SK-N-SH treated with all-trans-retinoic acid at 6 μM for 48 hours (cell line): Measurements from ENCODE around the gene HMX2.

Source experiments
- ATAC-seq: fragments of 200-7000 bp; cut with Tn5 transposase; 3 replicates; pipeline ENCODE4 v1.9.1; 2020; ENCODE audit warnings: mild to moderate bottlenecking, moderate library complexity
- ARNTL ChIP-seq: fragments of 450-650 bp; formaldehyde crosslinking; IDR thresholded peaks from 2 replicates; pipeline ENCODE4 v1.5.0; 2020; ENCODE audit warnings: low read depth, mild to moderate bottlenecking, moderate library complexity, borderline replicate concordance
- BACH2 ChIP-seq: fragments of 250-450 bp; sonication (Bioruptor Pico); IDR thresholded peaks from 2 replicates; pipeline ENCODE4 v1.9.0; 2021; ENCODE audit warnings: mild to moderate bottlenecking, borderline replicate concordance
- CREB5 ChIP-seq: fragments of 250-450 bp; sonication (Bioruptor Pico); IDR thresholded peaks from 2 replicates; pipeline ENCODE4 v1.5.1; 2020; ENCODE audit warnings: low read depth, mild to moderate bottlenecking, moderate library complexity
- CSDC2 ChIP-seq: fragments of 250-450 bp; sonication (Bioruptor Pico); IDR thresholded peaks from 2 replicates; pipeline ENCODE4 v1.5.0; 2020; ENCODE audit warnings: mild to moderate bottlenecking, moderate library complexity
- CSRNP3 ChIP-seq: fragments of 250-450 bp; sonication (Bioruptor Pico); IDR thresholded peaks from 2 replicates; pipeline ENCODE4 v1.5.1; 2021; ENCODE audit warnings: mild to moderate bottlenecking, moderate library complexity
- ESRRG ChIP-seq: fragments of 250-450 bp; sonication (Bioruptor Pico); IDR thresholded peaks from 2 replicates; pipeline ENCODE4 v1.6.1; 2021; ENCODE audit warnings: mild to moderate bottlenecking
- GLIS3 ChIP-seq: fragments of 250-450 bp; sonication (Bioruptor Pico); IDR thresholded peaks from 2 replicates; pipeline ENCODE4 v1.5.0; 2020; ENCODE audit warnings: mild to moderate bottlenecking, moderate library complexity
- ISL1 ChIP-seq: fragments of 250-450 bp; sonication (Bioruptor Pico); IDR thresholded peaks from 2 replicates; pipeline ENCODE4 v2.1.2; 2022; ENCODE audit warnings: mild to moderate bottlenecking, moderate library complexity
- OSR1 ChIP-seq: fragments of 250-450 bp; sonication (Bioruptor Pico); IDR thresholded peaks from 2 replicates; pipeline ENCODE4 v1.8.0; 2022; ENCODE audit warnings: moderate library complexity, mild to moderate bottlenecking, inconsistent platforms
- POU6F1 ChIP-seq: fragments of 250-450 bp; sonication (Bioruptor Pico); IDR thresholded peaks from 2 replicates; pipeline ENCODE4 v1.8.0; 2021; ENCODE audit warnings: low read depth, mild to moderate bottlenecking, moderate library complexity, borderline replicate concordance
- PPARA ChIP-seq: fragments of 250-450 bp; sonication (Bioruptor Pico); IDR thresholded peaks from 2 replicates; pipeline ENCODE4 v1.5.0; 2020; ENCODE audit warnings: mild to moderate bottlenecking, borderline replicate concordance
- RARB ChIP-seq: fragments of 250-450 bp; sonication (Bioruptor Pico); IDR thresholded peaks from 2 replicates; pipeline ENCODE4 v1.8.0; 2021; ENCODE audit warnings: mild to moderate bottlenecking, moderate library complexity
- SNAI2 ChIP-seq: fragments of 250-450 bp; sonication (Bioruptor Pico); IDR thresholded peaks from 2 replicates; pipeline ENCODE4 v1.5.0; 2020; ENCODE audit warnings: mild to moderate bottlenecking, moderate library complexity
- TCF4 ChIP-seq: fragments of 250-450 bp; sonication (Bioruptor Pico); IDR thresholded peaks from 2 replicates; pipeline ENCODE4 v1.8.0; 2021; ENCODE audit warnings: mild to moderate bottlenecking, moderate library complexity, borderline replicate concordance
- TOX ChIP-seq: fragments of 250-450 bp; sonication (Bioruptor Pico); IDR thresholded peaks from 2 replicates; pipeline ENCODE4 v1.8.0; 2021; ENCODE audit warnings: mild to moderate bottlenecking, moderate library complexity, borderline replicate concordance
- TSHZ2 ChIP-seq: fragments of 250-450 bp; sonication (Bioruptor Pico); IDR thresholded peaks from 2 replicates; pipeline ENCODE4 v1.5.0; 2020; ENCODE audit warnings: mild to moderate bottlenecking, moderate library complexity
- ZC3H10 ChIP-seq: fragments of 250-450 bp; sonication (Bioruptor Pico); IDR thresholded peaks from 2 replicates; pipeline ENCODE4 v1.5.1; 2021; ENCODE audit warnings: mild to moderate bottlenecking, moderate library complexity
- ZFP3 ChIP-seq: fragments of 250-450 bp; sonication (Bioruptor Pico); IDR thresholded peaks from 2 replicates; pipeline ENCODE4 v1.5.0; 2020; ENCODE audit warnings: mild to moderate bottlenecking, moderate library complexity
- ZNF565 ChIP-seq: fragments of 450-650 bp; formaldehyde crosslinking; conservative IDR thresholded peaks from 2 replicates; pipeline ENCODE4 v1.5.0; 2020; ENCODE audit warnings: low read depth, mild to moderate bottlenecking, moderate library complexity
- ZNF70 ChIP-seq: fragments of 450-650 bp; formaldehyde crosslinking; IDR thresholded peaks from 2 replicates; pipeline ENCODE4 v1.5.0; 2020; ENCODE audit warnings: mild to moderate bottlenecking, moderate library complexity
- ZNF8 ChIP-seq: fragments of 450-650 bp; formaldehyde crosslinking; IDR thresholded peaks from 2 replicates; pipeline ENCODE4 v1.5.0; 2020; ENCODE audit warnings: mild to moderate bottlenecking, moderate library complexity

Gene HMX2

GRCh38 chr10:123143825-123144168 lies 4.1 kb upstream of the HMX2 start:
- no peak for TF ChIP-seq ZNF565 (CRISPR knock-in tag)
- TF ChIP-seq ZNF70 (CRISPR knock-in tag), result no peak
- TF ChIP-seq TSHZ2 (CRISPR knock-in tag), result no peak
- TF ChIP-seq ESRRG (CRISPR knock-in tag), result no peak
- TF ChIP-seq OSR1 (CRISPR knock-in tag), result no peak
- no peak for TF ChIP-seq TOX (CRISPR knock-in tag)
- TF ChIP-seq CSDC2, result no peak
- no peak for TF ChIP-seq CREB5
- no peak for TF ChIP-seq RARB
- TF ChIP-seq TCF4 (CRISPR knock-in tag), result no peak
- TF ChIP-seq BACH2 (CRISPR knock-in tag), result no peak
- no peak for TF ChIP-seq ZC3H10
- no peak for TF ChIP-seq GLIS3 (CRISPR knock-in tag)
- no peak for TF ChIP-seq ARNTL (CRISPR knock-in tag)
- TF ChIP-seq ZNF8 (CRISPR knock-in tag), result no peak
- no peak for TF ChIP-seq ISL1
- no peak for TF ChIP-seq SNAI2 (CRISPR knock-in tag)
- TF ChIP-seq PPARA, result no peak
- TF ChIP-seq, all 23 proteins: peak for 0
- no peak for ATAC-seq

GRCh38 chr10:123144697-123145541 lies 3.0 kb upstream of the HMX2 start:
- no peak for TF ChIP-seq ZC3H10
- no peak for TF ChIP-seq TSHZ2 (CRISPR knock-in tag)
- no peak for TF ChIP-seq BACH2 (CRISPR knock-in tag)
- TF ChIP-seq ZNF8 (CRISPR knock-in tag), result no peak
- no peak for TF ChIP-seq CREB5
- peak; percentile 24 for ATAC-seq

GRCh38 chr10:123145542-123146012 lies 2.4 kb upstream of the HMX2 start:
- no peak for ATAC-seq
- TF ChIP-seq CREB5 (no peak), OSR1 (CRISPR knock-in tag) (no peak), POU6F1 (CRISPR knock-in tag) (no peak), CSRNP3 (CRISPR knock-in tag) (no peak), ZNF565 (CRISPR knock-in tag) (no peak), ZNF70 (CRISPR knock-in tag) (no peak), BACH2 (CRISPR knock-in tag) (no peak), ZFP3 (CRISPR knock-in tag) (no peak), ARNTL (CRISPR knock-in tag) (no peak), ESRRG (CRISPR knock-in tag) (no peak), CSDC2 (no peak), ZNF8 (CRISPR knock-in tag) (no peak), TOX (CRISPR knock-in tag) (no peak), ISL1 (no peak), RARB (no peak)
